ENCODE measurements around the gene MMRN2.

DNA sequence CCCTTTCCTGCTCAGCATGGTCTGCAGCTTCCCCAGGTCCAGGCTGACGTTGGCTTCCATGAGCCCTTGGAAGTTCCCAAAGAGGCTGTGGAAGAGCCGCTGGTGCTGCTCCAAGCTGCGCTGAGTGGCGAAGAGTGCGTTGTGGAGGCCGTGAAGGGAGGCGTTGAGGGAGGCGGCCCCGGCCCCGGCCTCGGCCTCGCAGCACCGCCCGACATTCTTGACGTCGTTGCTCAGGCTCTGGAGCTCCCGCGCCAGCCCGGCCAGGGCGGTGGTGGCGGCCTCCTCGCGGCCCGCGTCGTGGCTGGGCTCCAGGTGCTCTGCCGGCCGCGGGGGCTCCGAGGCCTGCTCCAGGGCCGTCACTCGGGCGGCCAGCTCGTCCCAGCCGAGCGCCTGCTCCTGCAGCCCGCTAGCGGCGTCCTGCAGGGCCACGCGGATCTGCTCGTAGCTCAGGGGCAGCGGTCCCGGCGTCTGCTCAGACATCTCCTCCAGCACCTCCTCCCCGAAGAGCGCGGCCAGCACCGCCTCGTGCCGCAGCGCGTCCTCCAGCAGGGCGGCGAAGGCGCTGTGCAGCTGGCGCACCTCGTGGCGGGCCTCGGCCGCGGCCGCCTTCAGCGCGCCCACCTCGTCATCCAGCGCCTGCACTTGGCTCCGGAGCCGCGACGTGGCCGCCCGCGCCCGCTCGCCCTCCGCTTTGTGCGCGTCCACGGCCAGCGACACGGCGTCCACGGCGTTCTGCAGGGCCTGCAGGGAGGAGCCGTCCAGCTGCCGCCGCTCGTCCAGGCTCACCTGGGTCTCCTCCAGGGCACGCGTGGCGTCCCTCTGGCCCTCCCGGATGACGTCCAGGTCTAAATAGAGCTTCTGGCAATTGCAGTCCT lies 14.7 kb downstream of the MMRN2 start:
- TF ChIP-seq, protein P1, sequence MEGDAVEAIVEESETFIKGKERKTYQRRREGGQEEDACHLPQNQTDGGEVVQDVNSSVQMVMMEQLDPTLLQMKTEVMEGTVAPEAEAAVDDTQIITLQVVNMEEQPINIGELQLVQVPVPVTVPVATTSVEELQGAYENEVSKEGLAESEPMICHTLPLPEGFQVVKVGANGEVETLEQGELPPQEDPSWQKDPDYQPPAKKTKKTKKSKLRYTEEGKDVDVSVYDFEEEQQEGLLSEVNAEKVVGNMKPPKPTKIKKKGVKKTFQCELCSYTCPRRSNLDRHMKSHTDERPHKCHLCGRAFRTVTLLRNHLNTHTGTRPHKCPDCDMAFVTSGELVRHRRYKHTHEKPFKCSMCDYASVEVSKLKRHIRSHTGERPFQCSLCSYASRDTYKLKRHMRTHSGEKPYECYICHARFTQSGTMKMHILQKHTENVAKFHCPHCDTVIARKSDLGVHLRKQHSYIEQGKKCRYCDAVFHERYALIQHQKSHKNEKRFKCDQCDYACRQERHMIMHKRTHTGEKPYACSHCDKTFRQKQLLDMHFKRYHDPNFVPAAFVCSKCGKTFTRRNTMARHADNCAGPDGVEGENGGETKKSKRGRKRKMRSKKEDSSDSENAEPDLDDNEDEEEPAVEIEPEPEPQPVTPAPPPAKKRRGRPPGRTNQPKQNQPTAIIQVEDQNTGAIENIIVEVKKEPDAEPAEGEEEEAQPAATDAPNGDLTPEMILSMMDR (IDR thresholded peaks at IDR 0.05), result no peak
- TF ChIP-seq POLR2A (IDR thresholded peaks at IDR 0.05), result no peak

All from upper lobe of left lung (tissue), 4 donors.